Measurements from ENCODE around the gene RAB4A. TPM values are rescaled to one million over a fixed set of nuclear protein-coding genes. Genes with fewer than 3 reads are reported as not detected.

The RAB4A gene
- total and polyA plus RNA-seq, 2 of the 13 experiments (the other 11 are each of a cell fraction or from before 2014, with no cell fraction given) = 56.0 to 80.1 TPM

DNA sequence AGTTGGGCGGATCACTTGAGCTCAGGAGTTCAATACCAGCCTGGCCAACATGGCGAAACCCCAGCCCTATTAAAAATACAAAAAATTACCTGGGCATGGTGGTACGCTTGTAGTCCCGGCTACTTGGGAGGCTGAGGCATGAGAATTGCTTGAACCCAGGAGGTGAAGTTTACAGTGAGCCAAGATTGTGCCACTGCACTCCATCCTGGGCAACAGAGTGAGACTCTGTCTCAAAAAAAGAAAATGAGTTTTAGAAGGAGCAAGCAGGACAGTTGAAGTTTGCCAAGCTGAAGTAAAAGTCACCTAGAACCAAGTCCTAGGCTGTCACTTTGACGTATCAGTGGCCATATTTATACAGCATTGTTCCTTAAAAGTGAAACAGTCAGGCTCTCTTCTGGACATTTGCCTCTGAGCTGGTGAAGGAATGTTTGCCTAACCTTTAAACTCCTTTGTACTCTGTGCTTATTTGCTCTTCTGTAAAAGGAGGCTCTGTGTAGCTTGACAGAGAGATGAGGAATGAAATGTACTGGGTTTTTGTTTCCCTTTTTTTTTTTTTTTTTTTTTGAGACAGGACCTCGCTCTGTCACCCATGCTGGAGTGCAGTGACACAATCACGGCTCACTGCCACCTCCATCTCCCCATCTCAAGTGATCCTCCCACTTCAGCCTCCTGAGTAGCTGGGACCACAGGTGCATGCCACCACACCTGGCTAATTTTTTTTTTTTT lies 2.8 kb downstream of the RAB4A start (continued):
- TF ChIP-seq, protein P1, sequence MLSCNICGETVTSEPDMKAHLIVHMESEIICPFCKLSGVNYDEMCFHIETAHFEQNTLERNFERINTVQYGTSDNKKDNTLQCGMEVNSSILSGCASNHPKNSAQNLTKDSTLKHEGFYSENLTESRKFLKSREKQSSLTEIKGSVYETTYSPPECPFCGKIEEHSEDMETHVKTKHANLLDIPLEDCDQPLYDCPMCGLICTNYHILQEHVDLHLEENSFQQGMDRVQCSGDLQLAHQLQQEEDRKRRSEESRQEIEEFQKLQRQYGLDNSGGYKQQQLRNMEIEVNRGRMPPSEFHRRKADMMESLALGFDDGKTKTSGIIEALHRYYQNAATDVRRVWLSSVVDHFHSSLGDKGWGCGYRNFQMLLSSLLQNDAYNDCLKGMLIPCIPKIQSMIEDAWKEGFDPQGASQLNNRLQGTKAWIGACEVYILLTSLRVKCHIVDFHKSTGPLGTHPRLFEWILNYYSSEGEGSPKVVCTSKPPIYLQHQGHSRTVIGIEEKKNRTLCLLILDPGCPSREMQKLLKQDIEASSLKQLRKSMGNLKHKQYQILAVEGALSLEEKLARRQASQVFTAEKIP (CRISPR knock-in tag; IDR thresholded peaks at IDR 0.05; ENCODE audit: borderline replicate concordance) = no peak
- TF ChIP-seq, protein P2, sequence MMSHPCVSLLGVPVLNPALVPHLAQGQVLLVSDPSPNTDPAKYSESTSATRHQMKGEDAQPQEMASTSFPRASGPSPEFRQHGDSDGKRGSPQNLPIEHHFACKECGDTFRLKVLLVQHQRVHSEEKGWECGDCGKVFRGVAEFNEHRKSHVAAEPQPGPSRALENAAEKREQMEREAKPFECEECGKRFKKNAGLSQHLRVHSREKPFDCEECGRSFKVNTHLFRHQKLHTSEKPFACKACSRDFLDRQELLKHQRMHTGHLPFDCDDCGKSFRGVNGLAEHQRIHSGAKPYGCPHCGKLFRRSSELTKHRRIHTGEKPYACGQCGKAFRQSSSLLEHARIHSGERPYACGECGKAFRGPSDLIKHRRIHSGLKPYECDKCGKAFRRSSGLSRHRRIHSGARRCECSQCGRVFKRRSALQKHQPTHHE (CRISPR knock-in tag; IDR thresholded peaks at IDR 0.05; ENCODE audit: borderline replicate concordance) = no peak
- TF ChIP-seq EP300 (IDR thresholded peaks at IDR 0.05; ENCODE audit: low read depth in 2 of 2, low read length in 2 of 2) (peak in 1 of 2 experiments; percentile 94; a peak in 2 of 4 replicates), EP300 (CRISPR knock-in tag; IDR thresholded peaks at IDR 0.05; ENCODE audit: borderline replicate concordance) (peak; percentile 80), KDM5A (IDR thresholded peaks at IDR 0.05; ENCODE audit: borderline replicate concordance, low read length) (peak; percentile 25; the same call in 1 of the 2 replicates), NPAS2 (CRISPR knock-in tag; IDR thresholded peaks at IDR 0.05; ENCODE audit: borderline replicate concordance) (no peak), ZNF274 (CRISPR knock-in tag; IDR thresholded peaks at IDR 0.05) (no peak), RBAK (CRISPR knock-in tag; IDR thresholded peaks at IDR 0.05) (no peak), ETV6 (CRISPR knock-in tag; conservative IDR thresholded peaks at IDR 0.05) (no peak), PHF5A (CRISPR knock-in tag; IDR thresholded peaks at IDR 0.05; ENCODE audit: low read depth, unreplicated experiment) (peak; percentile 78), YEATS2 (CRISPR knock-in tag; IDR thresholded peaks at IDR 0.05; ENCODE audit: borderline replicate concordance) (0 out of 2 replicates have a peak, but pooled peaks have one; percentile 24)
- TF ChIP-seq, protein P3, sequence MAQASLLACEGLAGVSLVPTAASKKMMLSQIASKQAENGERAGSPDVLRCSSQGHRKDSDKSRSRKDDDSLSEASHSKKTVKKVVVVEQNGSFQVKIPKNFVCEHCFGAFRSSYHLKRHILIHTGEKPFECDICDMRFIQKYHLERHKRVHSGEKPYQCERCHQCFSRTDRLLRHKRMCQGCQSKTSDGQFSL (CRISPR knock-in tag; IDR thresholded peaks at IDR 0.05) = no peak
- TF ChIP-seq, protein P4, sequence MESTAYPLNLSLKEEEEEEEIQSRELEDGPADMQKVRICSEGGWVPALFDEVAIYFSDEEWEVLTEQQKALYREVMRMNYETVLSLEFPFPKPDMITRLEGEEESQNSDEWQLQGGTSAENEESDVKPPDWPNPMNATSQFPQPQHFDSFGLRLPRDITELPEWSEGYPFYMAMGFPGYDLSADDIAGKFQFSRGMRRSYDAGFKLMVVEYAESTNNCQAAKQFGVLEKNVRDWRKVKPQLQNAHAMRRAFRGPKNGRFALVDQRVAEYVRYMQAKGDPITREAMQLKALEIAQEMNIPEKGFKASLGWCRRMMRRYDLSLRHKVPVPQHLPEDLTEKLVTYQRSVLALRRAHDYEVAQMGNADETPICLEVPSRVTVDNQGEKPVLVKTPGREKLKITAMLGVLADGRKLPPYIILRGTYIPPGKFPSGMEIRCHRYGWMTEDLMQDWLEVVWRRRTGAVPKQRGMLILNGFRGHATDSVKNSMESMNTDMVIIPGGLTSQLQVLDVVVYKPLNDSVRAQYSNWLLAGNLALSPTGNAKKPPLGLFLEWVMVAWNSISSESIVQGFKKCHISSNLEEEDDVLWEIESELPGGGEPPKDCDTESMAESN (CRISPR knock-in tag; conservative IDR thresholded peaks at IDR 0.05) = no peak; the same call in 1 of the 2 replicates
- TF ChIP-seq, protein P5, sequence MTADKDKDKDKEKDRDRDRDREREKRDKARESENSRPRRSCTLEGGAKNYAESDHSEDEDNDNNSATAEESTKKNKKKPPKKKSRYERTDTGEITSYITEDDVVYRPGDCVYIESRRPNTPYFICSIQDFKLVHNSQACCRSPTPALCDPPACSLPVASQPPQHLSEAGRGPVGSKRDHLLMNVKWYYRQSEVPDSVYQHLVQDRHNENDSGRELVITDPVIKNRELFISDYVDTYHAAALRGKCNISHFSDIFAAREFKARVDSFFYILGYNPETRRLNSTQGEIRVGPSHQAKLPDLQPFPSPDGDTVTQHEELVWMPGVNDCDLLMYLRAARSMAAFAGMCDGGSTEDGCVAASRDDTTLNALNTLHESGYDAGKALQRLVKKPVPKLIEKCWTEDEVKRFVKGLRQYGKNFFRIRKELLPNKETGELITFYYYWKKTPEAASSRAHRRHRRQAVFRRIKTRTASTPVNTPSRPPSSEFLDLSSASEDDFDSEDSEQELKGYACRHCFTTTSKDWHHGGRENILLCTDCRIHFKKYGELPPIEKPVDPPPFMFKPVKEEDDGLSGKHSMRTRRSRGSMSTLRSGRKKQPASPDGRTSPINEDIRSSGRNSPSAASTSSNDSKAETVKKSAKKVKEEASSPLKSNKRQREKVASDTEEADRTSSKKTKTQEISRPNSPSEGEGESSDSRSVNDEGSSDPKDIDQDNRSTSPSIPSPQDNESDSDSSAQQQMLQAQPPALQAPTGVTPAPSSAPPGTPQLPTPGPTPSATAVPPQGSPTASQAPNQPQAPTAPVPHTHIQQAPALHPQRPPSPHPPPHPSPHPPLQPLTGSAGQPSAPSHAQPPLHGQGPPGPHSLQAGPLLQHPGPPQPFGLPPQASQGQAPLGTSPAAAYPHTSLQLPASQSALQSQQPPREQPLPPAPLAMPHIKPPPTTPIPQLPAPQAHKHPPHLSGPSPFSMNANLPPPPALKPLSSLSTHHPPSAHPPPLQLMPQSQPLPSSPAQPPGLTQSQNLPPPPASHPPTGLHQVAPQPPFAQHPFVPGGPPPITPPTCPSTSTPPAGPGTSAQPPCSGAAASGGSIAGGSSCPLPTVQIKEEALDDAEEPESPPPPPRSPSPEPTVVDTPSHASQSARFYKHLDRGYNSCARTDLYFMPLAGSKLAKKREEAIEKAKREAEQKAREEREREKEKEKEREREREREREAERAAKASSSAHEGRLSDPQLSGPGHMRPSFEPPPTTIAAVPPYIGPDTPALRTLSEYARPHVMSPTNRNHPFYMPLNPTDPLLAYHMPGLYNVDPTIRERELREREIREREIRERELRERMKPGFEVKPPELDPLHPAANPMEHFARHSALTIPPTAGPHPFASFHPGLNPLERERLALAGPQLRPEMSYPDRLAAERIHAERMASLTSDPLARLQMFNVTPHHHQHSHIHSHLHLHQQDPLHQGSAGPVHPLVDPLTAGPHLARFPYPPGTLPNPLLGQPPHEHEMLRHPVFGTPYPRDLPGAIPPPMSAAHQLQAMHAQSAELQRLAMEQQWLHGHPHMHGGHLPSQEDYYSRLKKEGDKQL (CRISPR knock-in tag; IDR thresholded peaks at IDR 0.05; ENCODE audit: low read depth) = peak; percentile 68
- TF ChIP-seq, protein P6, sequence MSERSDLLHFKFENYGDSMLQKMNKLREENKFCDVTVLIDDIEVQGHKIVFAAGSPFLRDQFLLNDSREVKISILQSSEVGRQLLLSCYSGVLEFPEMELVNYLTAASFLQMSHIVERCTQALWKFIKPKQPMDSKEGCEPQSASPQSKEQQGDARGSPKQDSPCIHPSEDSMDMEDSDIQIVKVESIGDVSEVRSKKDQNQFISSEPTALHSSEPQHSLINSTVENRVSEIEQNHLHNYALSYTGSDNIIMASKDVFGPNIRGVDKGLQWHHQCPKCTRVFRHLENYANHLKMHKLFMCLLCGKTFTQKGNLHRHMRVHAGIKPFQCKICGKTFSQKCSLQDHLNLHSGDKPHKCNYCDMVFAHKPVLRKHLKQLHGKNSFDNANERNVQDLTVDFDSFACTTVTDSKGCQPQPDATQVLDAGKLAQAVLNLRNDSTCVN (CRISPR knock-in tag; IDR thresholded peaks at IDR 0.05; ENCODE audit: borderline replicate concordance) = peak; percentile 16; the same call in 1 of the 2 replicates

Measured in HepG2 (cell line).